Rectal smooth muscle tissue (tissue), 1 donor: Measurements from ENCODE around the gene IL4I1.
"Not testable (repeated sequence)": the region's sequence is repeated elsewhere in the genome, so short reads cannot be mapped to it uniquely, and the experiment has no call there.

Experiments
- H3K27ac ChIP-seq: one replicate; pipeline ENCODE4 v1.7.0; 2013; ENCODE audit warnings: low read depth, low read length, inconsistent platforms
- H3K27me3 ChIP-seq: one replicate; pipeline ENCODE4 v1.7.0; 2013; ENCODE audit warnings: low read length; ENCODE audit not compliant: control insufficient read depth, insufficient read depth
- H3K36me3 ChIP-seq: one replicate; pipeline ENCODE4 v1.7.0; 2013; ENCODE audit warnings: low read length; ENCODE audit not compliant: control insufficient read depth, insufficient read depth
- H3K4me1 ChIP-seq: one replicate; pipeline ENCODE4 v1.7.0; 2013; ENCODE audit warnings: low read length; ENCODE audit not compliant: control insufficient read depth, insufficient read depth
- H3K4me3 ChIP-seq: one replicate; pipeline ENCODE4 v1.7.0; 2013; ENCODE audit warnings: low read length
- H3K9ac ChIP-seq: one replicate; pipeline ENCODE4 v1.7.0; 2013; ENCODE audit warnings: low read length

The IL4I1 gene

DNA sequence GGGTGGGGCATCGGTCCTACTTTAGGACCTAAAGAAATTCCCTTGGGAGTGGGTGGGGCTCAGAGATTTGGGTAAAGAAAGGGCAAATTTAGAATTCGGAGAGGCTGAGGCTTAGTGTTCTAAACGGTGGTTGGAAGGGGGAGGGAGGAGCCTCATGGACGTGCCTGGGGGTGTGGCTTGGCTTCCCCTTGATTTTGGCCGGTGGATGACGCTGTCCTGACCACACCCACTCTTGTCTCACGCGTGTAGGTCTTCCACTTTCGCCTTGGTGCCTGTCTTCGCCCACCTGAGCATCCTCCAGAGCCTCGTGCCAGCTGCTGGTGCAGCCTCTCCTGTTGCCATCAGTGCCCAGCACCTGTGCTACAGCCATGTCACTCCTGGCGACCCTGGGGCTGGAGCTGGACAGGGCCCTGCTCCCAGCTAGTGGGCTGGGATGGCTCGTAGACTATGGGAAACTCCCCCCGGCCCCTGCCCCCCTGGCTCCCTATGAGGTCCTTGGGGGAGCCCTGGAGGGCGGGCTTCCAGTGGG, 33.9 kb upstream of the IL4I1 start:
- Histone ChIP-seq H3K27ac (no peak overlapping the region), H3K9ac (no peak overlapping the region), H3K27me3 (no peaks in the 10 kb centered on the region), H3K4me3 (peak overlapping the region; percentile 30), H3K4me1 (peaks cover 5% of the 10 kb centered on the region), H3K36me3 (peaks cover 4% of the 10 kb centered on the region)

DNA sequence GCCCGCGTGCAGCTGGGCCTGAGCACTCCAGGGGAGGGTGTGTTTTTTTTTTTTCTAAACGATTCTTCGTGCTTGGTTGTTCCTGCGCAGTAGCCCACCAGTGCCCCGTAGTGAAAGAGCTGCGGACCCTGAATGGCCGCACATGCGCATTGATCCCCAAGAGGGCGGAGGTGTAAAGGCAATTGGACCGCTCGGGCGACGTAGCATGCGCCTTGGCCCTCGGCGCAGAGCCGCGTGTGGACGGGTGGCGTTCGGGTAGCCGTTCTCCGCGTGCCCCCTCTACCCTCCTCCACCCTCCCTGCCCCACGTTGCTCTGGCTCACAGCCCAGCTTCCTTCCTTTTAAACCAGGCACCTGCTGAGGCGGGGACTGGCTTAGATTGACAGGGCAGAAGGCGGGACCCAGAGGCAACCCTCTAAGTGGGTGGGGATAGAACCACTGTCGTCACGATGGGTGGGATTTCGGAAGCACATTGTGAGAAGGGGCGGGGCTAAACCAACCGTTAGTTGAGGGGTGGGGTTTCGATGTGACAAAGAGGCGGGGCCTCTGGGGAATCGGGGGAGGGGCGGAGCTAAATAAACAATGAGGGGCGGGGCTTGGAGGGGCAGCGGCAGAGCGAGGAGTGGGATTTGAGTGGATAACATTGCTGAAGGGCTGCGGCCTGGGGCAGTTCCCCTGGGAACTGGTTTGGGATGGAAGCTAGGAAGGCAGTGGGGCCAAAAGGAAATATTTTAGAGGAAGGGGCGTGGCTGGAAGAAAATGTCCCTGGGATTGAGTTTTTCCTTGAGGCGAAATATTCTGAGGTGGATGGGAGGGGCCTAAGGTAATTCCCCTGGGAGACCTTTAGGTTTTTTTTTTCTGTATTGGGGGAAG, 33.2 kb upstream of the IL4I1 start:
- peaks cover 4% of the 10 kb centered on the region for H3K36me3 ChIP-seq
- peak overlapping the region; percentile 87 for H3K27ac ChIP-seq
- peaks cover 5% of the 10 kb centered on the region for H3K4me1 ChIP-seq
- peak overlapping the region; percentile 91 for H3K9ac ChIP-seq
- H3K4me3 ChIP-seq: peak overlapping the region; percentile 85
- no peaks in the 10 kb centered on the region for H3K27me3 ChIP-seq

DNA sequence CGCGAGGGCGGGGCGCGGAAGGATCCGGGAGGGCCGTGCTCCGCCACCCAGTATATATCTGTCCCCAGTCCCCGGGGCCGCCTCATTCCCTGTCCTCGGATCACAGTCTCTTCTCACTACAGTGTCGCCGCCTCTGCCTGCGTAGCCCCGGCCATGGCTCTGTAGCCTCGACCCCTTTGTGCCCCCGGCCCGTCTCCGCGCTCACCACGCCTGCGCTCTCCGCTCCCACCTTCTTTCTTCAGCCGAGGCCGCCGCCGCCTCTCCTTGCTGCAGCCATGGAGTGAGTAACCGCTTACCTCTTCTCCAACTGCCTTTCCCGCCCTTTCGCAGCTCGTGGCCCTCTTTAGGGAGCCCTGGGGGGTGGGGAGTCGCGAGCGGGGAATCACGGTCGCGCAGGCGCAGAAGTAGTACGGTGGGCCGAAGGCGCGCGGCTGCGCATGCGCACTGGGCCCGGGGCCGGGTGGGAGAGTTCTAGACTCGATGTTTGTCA, 32.5 kb upstream of the IL4I1 start, which contains the start of the genes ATF5 and NUP62:
TSS of gene ATF5 (plus strand) at position 85 of the 490 bp plus-strand sequence. CDS start 1,646 bp downstream, outside the sequence.
TSS of gene NUP62 (minus strand) at position 384 of the 490 bp plus-strand sequence. CDS start 19,697 bp downstream, outside the sequence.
- Histone ChIP-seq H3K27me3 (no peaks in the 10 kb centered on the region), H3K4me3 (peak within 1 kb of the TSS; percentile 85), H3K36me3 (peaks cover 4% of the 10 kb centered on the region), H3K4me1 (peaks cover 5% of the 10 kb centered on the region), H3K9ac (peak within 1 kb of the TSS; percentile 91), H3K27ac (peak within 1 kb of the TSS; percentile 87)

DNA sequence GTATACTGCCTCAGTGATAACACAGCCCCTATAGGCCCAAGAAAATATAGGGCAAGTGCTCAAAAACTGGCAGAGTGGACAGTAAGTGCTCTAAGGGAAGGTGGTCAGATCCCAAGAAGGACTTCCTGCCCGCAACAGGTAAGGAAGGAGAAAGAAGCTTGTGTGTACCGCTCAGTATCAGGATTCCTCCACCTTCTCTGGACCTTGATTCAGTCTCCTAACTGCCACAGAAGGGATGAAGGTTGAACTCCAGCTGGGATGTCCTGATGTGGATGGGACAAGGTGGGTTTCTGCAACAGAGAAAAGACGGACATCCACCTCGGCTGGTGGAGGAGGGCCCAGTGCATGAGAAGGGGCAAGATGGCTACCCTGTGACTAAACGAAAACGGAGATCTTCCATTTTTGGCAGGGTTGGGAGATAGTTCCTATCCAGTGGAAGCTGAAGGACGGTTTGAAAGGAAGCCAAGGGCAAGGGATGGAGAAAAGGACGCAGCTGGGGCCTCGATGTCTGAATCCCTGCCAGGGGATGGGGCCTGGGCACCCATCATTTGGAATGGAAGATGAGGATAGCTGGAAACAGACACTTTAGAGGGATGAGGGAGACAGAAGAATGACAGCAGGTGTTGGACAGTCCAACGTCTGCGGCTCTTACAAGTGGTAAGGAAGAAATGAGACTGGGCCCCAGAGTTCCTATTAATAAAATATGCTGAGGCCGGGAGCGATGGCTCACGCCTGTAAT, 31.0 kb upstream of the IL4I1 start:
- no peak overlapping the region for H3K4me3 ChIP-seq
- H3K27ac ChIP-seq: no peak overlapping the region
- no peaks in the 10 kb centered on the region for H3K27me3 ChIP-seq
- H3K4me1 ChIP-seq: peaks cover 5% of the 10 kb centered on the region
- H3K36me3 ChIP-seq: peaks cover 12% of the 10 kb centered on the region
- no peak overlapping the region for H3K9ac ChIP-seq

DNA sequence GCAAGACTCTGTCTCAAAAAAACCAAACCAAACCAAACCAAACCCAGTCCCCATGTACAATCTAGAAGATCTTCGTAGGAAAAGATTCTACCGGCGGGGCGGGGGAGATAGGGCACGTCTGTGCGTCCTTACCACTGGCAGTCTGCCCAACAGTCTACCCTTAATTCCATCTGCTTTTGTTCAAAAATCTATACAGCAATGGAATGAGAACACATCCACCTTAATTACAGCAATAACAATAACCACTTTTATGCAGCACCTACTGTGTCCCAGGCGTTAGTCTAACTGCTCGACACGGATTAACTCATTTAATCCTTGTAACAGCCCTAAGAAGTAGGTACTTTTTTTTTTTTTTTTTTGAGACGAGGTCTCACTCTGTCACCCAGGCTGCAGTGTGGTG, 29.8 kb upstream of the IL4I1 start:
- no peak overlapping the region for H3K27ac ChIP-seq
- no peak overlapping the region for H3K4me3 ChIP-seq
- peaks cover 5% of the 10 kb centered on the region for H3K4me1 ChIP-seq
- no peak overlapping the region for H3K9ac ChIP-seq
- H3K36me3 ChIP-seq: peaks cover 15% of the 10 kb centered on the region
- H3K27me3 ChIP-seq: no peaks in the 10 kb centered on the region

DNA sequence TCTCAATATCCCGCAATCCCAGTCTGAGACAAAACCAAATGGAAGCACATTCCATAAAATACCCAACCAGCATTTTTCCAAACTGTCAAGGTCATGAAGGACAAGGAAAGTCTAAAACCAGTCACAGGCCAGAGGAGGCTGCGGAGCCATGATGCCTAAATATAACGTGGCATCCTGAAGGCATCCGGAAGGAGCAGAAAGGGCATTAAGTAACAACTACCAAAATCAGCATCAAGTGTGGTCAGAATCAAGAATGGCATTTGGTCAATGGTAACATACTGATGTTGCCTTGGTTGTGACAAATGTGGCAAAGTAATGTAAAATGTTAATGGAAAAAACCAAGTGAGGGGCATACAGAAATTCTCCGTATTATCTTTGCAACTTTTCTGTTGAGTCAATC, 28.8 kb upstream of the IL4I1 start:
- Histone ChIP-seq H3K9ac (no peak overlapping the region), H3K36me3 (peaks cover 15% of the 10 kb centered on the region)

GRCh38 chr19:49924881-49925210, 28.2 kb upstream of the IL4I1 start:
- not testable (repeated sequence) for H3K27me3 ChIP-seq, H3K4me1 ChIP-seq, H3K27ac ChIP-seq, H3K4me3 ChIP-seq, H3K9ac ChIP-seq
- peaks cover 15% of the 10 kb centered on the region for H3K36me3 ChIP-seq

More for the DNA sequence above, 28.8 kb upstream of the IL4I1 start:
- no peak overlapping the region for H3K4me3 ChIP-seq
- peaks cover 5% of the 10 kb centered on the region for H3K4me1 ChIP-seq
- no peak overlapping the region for H3K27ac ChIP-seq
- no peaks in the 10 kb centered on the region for H3K27me3 ChIP-seq

GRCh38 chr19:49924004-49924880, 27.6 kb upstream of the IL4I1 start:
- no peak overlapping the region for H3K9ac ChIP-seq
- H3K27ac ChIP-seq: no peak overlapping the region
- peaks cover 5% of the 10 kb centered on the region for H3K4me1 ChIP-seq
- no peak overlapping the region for H3K4me3 ChIP-seq
- no peaks in the 10 kb centered on the region for H3K27me3 ChIP-seq
- peaks cover 15% of the 10 kb centered on the region for H3K36me3 ChIP-seq

GRCh38 chr19:49923055-49924003, 26.6 kb upstream of the IL4I1 start:
- Histone ChIP-seq H3K4me3 (no peak overlapping the region), H3K36me3 (peaks cover 15% of the 10 kb centered on the region), H3K9ac (no peak overlapping the region), H3K4me1 (peaks cover 5% of the 10 kb centered on the region), H3K27ac (no peak overlapping the region), H3K27me3 (no peaks in the 10 kb centered on the region)

GRCh38 chr19:49921871-49922795, 25.4 kb upstream of the IL4I1 start:
- Histone ChIP-seq H3K27me3 (no peaks in the 10 kb centered on the region), H3K27ac (no peak overlapping the region), H3K4me1 (no peaks in the 10 kb centered on the region), H3K4me3 (no peak overlapping the region), H3K9ac (no peak overlapping the region), H3K36me3 (peaks cover 17% of the 10 kb centered on the region)
